GM13977 (cell line): Measurements from ENCODE around the gene SORCS1.

ENCODE experiments used
- DNase-seq: peaks from one replicate; pipeline ENCODE4 v3.0.0; 2012; ENCODE audit warnings: low spot score
- in situ Hi-C: fragments of 300-500 bp; cut with MboI; formaldehyde crosslinking; loops from one replicate; pipeline ENCODE4 v1.12.0; 2022; ENCODE audit warnings: low sequenced_read_pairs, low pct_unique_long_range_greater_than_20kb, mixed read lengths, inconsistent platforms; ENCODE audit not compliant: unreplicated experiment
- TF ChIP-seq, protein P1 (sequence below): IDR thresholded peaks from 2 replicates; pipeline ENCODE4 v1.5.1; 2012; ENCODE audit warnings: mild to moderate bottlenecking, control low read depth; ENCODE audit not compliant: insufficient read depth; ENCODE audit errors: extremely low read depth, missing control alignments

SORCS1 gene

DNA sequence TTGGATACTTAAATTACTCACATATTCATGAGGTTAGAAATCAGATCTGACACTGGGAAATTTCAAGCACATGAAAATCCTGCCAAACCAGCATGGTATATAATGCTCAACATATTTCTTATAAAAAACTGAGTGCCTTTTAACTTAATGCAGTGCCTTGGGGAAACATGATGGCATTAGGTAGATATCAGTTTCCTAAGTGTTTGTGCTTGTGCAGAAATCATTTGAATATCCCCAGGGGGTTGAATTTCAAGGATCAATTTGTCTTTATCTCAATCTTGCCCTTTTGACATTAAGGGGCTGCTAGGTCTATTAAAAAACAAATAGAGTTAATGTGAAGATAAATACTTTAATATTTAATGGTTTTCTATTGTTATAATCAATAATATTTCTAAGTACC, 396.3 kb downstream of the SORCS1 start:
- DNase-seq = no peak
- in situ Hi-C loops = no loop called here
- TF ChIP-seq, protein P1, sequence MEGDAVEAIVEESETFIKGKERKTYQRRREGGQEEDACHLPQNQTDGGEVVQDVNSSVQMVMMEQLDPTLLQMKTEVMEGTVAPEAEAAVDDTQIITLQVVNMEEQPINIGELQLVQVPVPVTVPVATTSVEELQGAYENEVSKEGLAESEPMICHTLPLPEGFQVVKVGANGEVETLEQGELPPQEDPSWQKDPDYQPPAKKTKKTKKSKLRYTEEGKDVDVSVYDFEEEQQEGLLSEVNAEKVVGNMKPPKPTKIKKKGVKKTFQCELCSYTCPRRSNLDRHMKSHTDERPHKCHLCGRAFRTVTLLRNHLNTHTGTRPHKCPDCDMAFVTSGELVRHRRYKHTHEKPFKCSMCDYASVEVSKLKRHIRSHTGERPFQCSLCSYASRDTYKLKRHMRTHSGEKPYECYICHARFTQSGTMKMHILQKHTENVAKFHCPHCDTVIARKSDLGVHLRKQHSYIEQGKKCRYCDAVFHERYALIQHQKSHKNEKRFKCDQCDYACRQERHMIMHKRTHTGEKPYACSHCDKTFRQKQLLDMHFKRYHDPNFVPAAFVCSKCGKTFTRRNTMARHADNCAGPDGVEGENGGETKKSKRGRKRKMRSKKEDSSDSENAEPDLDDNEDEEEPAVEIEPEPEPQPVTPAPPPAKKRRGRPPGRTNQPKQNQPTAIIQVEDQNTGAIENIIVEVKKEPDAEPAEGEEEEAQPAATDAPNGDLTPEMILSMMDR = no peak

DNA sequence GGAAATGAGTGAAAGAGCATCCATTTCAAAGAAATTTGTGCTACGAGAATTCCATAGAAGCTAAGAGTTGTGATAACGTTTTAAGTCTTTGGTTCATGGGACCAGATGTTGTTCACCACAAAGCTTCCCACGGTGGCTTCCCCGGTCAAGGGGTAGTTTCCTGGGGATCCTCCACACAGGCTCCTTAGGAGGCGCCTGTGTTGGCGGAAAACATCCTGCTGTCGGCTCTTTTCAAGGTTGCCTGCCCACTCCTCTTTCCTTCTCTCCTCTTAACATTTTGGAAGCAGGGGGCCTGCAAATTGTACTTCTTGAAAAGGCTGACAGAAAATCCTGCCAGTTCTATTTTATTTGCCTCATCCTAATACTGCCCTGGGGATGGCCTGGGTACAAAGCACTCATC, 398.6 kb downstream of the SORCS1 start:
- in situ Hi-C loops = no loop called here
- DNase-seq = no peak
- TF ChIP-seq, protein P1 = no peak

DNA sequence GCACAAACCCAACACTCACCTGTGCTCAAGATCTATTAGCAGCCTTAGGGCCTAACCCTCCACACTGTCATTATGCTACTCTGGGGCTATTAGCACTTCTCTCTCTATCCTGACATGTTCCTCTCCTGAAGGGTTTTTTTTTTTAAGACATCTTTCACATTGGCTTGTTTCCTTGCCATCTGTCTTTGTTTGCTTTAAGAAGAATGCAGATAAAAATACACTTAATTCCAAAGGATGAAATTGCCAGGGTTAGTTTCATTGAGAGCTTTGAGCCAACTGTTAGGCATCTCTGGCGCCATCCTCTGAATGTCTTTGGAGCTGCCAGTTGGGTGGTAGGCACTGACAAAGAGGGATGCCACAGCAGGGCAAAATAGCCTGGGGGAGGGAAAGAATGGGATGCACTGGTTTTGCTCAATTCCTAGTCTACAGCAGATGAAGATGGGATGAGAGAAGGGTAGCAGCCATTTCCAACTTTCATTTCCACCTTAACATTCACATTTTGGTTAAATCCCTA, 399.2 kb downstream of the SORCS1 start:
- no peak for DNase-seq
- in situ Hi-C loops = no loop called here
- TF ChIP-seq, protein P1 = no peak

DNA sequence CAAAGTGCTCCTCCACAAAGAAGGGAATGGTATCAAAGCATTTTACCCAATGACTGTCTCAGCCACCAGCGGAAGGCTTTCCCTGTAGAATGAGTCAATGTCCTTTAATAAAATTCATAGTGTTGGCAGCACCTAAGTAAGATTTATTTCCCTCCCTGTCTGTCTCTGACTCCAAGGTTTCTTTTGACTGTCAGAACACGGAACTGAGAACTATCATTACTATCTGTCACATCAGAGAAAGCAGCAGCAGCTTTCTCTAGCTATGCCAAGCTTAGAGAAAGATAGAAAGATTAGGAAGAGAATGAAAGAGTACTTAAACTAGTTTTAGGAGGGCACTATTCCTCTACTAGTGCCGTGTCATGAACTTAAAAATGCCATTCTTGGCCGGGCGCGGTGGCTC, 400.1 kb downstream of the SORCS1 start:
- in situ Hi-C loops = no loop called here
- no peak for DNase-seq
- TF ChIP-seq, protein P1 = no peak

DNA sequence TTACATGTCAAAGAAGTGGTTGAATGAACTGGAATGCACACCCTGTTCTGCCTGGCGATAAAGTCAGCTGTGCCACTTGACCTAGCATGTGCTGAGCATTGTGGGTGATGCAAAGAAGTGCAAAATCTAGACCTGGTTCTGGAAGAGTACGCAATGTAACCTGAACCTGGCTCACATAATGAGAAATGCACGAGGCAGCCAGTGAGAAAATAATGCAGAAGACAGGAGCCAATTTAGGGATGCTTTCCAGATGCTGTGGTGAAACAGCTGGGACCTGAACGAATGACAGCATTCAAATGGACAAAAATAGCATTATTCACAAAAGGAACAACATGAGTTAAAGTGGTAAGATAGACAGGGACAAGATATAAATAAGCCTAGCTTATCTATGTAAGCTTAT, 402.6 kb downstream of the SORCS1 start:
- TF ChIP-seq, protein P1 = no peak
- no peak for DNase-seq
- in situ Hi-C loops = no loop called here

DNA sequence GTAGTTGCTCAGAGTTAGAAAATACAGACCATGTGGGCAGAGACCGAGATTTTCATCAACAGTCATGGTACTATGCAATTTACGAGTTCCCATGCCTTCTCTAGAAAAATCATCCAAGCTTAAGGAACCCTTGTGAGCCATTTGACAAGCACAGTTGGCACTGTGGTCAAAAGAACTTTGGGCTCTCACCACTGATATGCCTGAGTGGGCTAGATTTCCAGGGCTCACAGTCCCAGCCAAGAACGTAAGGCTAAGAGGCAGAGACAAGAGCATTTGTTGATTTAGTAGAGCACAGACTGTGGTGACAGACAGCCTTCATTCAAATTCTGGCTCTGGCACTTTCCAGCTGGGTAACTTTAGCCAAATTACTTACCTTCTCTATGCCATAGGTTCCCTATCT, 407.0 kb downstream of the SORCS1 start:
- DNase-seq = no peak
- TF ChIP-seq, protein P1 = no peak
- in situ Hi-C loops = no loop called here

DNA sequence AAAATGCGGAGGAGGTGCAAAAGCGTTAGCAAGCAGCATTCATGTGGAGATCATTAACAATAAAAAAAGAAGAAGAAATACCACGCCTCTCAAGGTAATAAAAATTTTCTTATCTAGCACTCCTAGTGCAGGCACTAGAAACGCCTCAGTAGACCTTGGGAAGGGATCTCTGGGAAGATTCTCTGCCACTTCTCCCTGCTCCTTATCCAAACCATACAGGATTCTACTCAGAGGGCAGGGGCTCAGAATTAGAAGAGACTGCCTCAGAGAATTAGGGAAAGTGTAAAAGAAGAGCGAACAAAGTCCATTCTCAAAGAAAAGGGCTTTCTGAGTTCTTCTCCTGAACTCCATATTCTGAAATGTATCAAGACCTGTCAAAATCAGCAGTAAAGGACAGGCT, 413.4 kb downstream of the SORCS1 start:
- DNase-seq = no peak
- in situ Hi-C loops = no loop called here
- TF ChIP-seq, protein P1 = no peak
